Ascending aorta (tissue), 2 donors: ENCODE measurements around the gene ITPKC. TPM values are rescaled to one million over a fixed set of nuclear protein-coding genes. Genes with fewer than 3 reads are reported as not detected.
A peak's percentile ranks its signal among the peaks of the same experiment; 100 is the strongest.
"Not testable (repeated sequence)": the region's sequence is repeated elsewhere in the genome, so short reads cannot be mapped to it uniquely, and the experiment has no call there.

Experiments
- DNase-seq, 2 donors: peaks; one replicate each; pipeline ENCODE4 v3.0.0-alpha.2; 2019; ENCODE audit warnings: low spot score in 2 of 2
- H3K27ac ChIP-seq, 2 donors: fragments of 200-600 bp; sonication (generic); one replicate each; pipeline ENCODE4 v1.5.1; 2016 to 2017; ENCODE audit warnings: mild to moderate bottlenecking in 1 of 2
- H3K27me3 ChIP-seq: fragments of 200-600 bp; sonication (generic); one replicate; pipeline ENCODE4 v1.5.1; 2017
- H3K36me3 ChIP-seq, 2 donors: fragments of 200-600 bp; sonication (generic); one replicate each; pipeline ENCODE4 v1.5.1; 2016
- H3K4me1 ChIP-seq, 2 donors: fragments of 200-600 bp; sonication (generic); one replicate each; pipeline ENCODE4 v1.5.1; 2016 to 2017; ENCODE audit warnings: mild to moderate bottlenecking in 1 of 2
- H3K4me3 ChIP-seq, 2 donors: fragments of 200-600 bp; sonication (generic); one replicate each; pipeline ENCODE4 v1.5.1; 2016 to 2017; ENCODE audit warnings: mild to moderate bottlenecking in 1 of 2
- H3K9me3 ChIP-seq, 2 donors: fragments of 200-600 bp; sonication (generic); one replicate each; pipeline ENCODE4 v1.5.1; 2016
- intact Hi-C: fragments of 100-400 bp; cut with DNase I; formaldehyde crosslinking; loops from one replicate; pipeline ENCODE4 v1.15.1; 2023
- total RNA-seq: library from RNA; depleted of rRNA; stranded (reverse); fragments of >200 nt; gene quantifications from one replicate; pipeline ENCODE4 v1.1.0, GENCODE V29; 2016
- TF ChIP-seq, protein P1 (sequence below), 3 experiments: fragments of 200-600 bp in 2 of 3; fragments of 450-650 bp in 1 of 3; sonication (generic) in 2 of 3; IDR thresholded peaks; one replicate each; pipeline ENCODE4 v1.5.1; 2016 to 2019; ENCODE audit warnings: antibody characterized with exemption in 3 of 3, mild to moderate bottlenecking in 1 of 3, moderate library complexity in 1 of 3

Gene ITPKC
- total RNA-seq, 1 donor from 2014 or later, result 60.7 TPM

DNA sequence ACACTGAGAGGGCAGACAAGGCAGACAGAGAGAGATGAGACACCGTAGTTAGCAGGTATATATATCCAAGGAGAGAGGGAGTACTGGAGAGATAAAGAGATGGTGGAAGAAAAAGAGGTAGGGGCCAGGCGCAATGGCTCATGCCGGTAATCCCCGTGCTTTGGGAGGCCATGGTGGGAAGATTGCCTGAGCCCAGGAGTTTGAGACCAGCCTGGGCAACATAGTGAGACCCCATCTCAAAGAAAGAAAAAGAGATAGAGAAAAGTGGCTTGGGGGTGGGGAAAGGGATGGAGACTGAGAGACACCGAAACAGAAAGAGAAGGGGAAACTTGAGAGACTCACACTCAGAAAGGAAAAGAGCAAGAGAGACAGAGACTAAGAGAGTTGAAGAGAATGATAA is 63.7 kb downstream of the ITPKC start:
- TF ChIP-seq, protein P1, sequence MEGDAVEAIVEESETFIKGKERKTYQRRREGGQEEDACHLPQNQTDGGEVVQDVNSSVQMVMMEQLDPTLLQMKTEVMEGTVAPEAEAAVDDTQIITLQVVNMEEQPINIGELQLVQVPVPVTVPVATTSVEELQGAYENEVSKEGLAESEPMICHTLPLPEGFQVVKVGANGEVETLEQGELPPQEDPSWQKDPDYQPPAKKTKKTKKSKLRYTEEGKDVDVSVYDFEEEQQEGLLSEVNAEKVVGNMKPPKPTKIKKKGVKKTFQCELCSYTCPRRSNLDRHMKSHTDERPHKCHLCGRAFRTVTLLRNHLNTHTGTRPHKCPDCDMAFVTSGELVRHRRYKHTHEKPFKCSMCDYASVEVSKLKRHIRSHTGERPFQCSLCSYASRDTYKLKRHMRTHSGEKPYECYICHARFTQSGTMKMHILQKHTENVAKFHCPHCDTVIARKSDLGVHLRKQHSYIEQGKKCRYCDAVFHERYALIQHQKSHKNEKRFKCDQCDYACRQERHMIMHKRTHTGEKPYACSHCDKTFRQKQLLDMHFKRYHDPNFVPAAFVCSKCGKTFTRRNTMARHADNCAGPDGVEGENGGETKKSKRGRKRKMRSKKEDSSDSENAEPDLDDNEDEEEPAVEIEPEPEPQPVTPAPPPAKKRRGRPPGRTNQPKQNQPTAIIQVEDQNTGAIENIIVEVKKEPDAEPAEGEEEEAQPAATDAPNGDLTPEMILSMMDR (IDR thresholded peaks at IDR 0.05), result no peak
- Histone ChIP-seq H3K9me3 (no peaks in the 10 kb centered on the region), H3K4me3 (no peak overlapping the region), H3K4me1 (peaks cover 0 to 13% of the 10 kb centered on the region in 2 donors), H3K36me3 (peaks cover 13 to 17% of the 10 kb centered on the region in 2 donors), H3K27ac (no peak overlapping the region), H3K27me3 (no peaks in the 10 kb centered on the region)
- intact Hi-C loops, result no loop called here
- DNase-seq, result no peak

DNA sequence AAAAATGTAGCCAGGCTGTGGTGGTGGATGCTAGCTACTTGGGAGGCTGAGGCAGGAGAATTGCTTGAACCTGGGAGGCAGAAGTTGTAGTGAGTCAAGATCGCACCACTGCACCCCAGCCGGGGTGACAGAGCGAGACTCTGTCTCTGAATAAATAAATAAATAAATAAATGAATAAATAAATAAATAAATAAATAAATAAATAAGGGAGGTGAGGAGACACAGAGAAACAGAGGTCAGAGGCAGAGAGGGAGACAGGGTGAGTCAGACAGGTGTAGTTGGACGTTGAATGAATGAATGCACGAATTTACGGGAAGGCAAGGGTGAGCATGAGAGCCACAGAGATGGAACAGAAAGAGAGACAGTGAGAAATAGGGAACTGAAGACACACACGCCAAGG is 64.2 kb downstream of the ITPKC start:
- DNase-seq, result no peak
- Histone ChIP-seq H3K9me3 (no peaks in the 10 kb centered on the region), H3K27ac (no peak overlapping the region), H3K4me1 (peaks cover 0 to 13% of the 10 kb centered on the region in 2 donors), H3K36me3 (peaks cover 13 to 17% of the 10 kb centered on the region in 2 donors), H3K4me3 (no peak overlapping the region), H3K27me3 (no peaks in the 10 kb centered on the region)
- intact Hi-C loops, result no loop called here
- TF ChIP-seq, protein P1 (IDR thresholded peaks at IDR 0.05), result no peak

DNA sequence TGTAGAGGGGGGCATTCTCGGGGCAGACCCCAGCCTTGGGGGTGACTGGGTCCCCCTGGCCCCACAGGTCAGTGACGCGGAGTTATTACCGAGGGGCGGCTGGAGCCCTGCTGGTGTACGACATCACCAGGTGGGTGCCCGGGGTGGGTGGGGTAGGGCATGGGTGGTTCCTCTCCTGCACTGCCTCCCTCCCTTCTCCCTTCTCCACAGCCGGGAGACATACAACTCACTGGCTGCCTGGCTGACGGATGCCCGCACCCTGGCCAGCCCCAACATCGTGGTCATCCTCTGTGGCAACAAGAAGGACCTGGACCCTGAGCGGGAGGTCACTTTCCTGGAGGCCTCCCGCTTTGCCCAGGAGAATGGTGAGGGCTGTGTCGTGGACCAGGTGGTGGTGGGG is 66.8 kb downstream of the ITPKC start:
- Histone ChIP-seq H3K36me3 (peaks cover 21 to 31% of the 10 kb centered on the region in 2 donors), H3K4me3 (no peak overlapping the region), H3K4me1 (peaks cover 0 to 6% of the 10 kb centered on the region in 2 donors), H3K27me3 (no peaks in the 10 kb centered on the region), H3K9me3 (no peaks in the 10 kb centered on the region), H3K27ac (no peak overlapping the region)
- TF ChIP-seq, protein P1 (IDR thresholded peaks at IDR 0.05), result no peak
- intact Hi-C loops, result no loop called here
- no peak for DNase-seq

DNA sequence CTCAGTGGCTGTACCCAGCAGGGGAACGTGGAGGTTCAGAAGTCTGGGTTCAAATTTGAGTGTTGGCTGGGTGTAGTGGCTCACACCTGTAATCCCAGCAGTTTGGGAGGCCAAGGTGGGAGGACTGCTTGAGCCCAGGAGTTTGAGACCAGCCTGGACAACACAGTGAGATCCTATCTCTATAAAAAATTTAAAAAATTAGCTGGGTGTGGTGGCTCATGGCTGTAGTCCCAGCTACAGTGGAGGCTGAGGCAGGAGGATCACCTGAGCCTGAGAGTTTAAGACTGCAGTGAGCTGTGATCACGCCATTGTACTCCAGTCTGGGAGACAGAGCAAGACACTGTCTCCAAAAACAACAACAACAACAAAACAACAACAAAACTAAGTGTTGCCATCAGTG is 67.2 kb downstream of the ITPKC start:
- H3K9me3 ChIP-seq, H3K27ac ChIP-seq, H3K4me1 ChIP-seq, H3K4me3 ChIP-seq, DNase-seq, intact Hi-C loops, H3K27me3 ChIP-seq: not testable (repeated sequence)
- H3K36me3 ChIP-seq, result peaks cover 24 to 31% of the 10 kb centered on the region in 2 donors

DNA sequence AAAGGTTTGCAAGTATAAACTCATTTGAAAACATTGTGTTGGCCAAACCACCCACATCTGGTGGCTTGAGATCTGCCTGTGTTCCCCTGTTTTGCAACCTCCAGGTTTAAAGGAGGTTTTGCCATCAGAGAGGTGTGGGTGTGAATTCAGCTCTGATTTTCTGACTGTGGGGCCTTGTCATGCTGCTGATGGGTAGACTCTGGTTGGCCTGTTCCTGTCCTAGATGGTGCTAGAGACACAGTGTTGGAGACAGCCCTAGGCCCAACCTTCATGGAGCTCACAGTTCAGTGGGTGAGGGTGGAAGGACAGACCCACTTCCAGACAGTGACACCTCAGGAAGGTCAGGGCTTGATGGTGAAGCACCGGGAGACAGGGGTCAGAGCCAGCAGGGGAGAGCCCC is 68.6 kb downstream of the ITPKC start:
- Histone ChIP-seq H3K4me1 (peaks cover 0 to 6% of the 10 kb centered on the region in 2 donors), H3K9me3 (no peaks in the 10 kb centered on the region), H3K27ac (peak overlapping the region in 1 of 2 donors; percentile 16), H3K4me3 (no peak overlapping the region), H3K27me3 (no peaks in the 10 kb centered on the region), H3K36me3 (peaks cover 20 to 35% of the 10 kb centered on the region in 2 donors)
- TF ChIP-seq, protein P1 (IDR thresholded peaks at IDR 0.05), result no peak
- no peak for DNase-seq
- intact Hi-C loops, result no loop called here

DNA sequence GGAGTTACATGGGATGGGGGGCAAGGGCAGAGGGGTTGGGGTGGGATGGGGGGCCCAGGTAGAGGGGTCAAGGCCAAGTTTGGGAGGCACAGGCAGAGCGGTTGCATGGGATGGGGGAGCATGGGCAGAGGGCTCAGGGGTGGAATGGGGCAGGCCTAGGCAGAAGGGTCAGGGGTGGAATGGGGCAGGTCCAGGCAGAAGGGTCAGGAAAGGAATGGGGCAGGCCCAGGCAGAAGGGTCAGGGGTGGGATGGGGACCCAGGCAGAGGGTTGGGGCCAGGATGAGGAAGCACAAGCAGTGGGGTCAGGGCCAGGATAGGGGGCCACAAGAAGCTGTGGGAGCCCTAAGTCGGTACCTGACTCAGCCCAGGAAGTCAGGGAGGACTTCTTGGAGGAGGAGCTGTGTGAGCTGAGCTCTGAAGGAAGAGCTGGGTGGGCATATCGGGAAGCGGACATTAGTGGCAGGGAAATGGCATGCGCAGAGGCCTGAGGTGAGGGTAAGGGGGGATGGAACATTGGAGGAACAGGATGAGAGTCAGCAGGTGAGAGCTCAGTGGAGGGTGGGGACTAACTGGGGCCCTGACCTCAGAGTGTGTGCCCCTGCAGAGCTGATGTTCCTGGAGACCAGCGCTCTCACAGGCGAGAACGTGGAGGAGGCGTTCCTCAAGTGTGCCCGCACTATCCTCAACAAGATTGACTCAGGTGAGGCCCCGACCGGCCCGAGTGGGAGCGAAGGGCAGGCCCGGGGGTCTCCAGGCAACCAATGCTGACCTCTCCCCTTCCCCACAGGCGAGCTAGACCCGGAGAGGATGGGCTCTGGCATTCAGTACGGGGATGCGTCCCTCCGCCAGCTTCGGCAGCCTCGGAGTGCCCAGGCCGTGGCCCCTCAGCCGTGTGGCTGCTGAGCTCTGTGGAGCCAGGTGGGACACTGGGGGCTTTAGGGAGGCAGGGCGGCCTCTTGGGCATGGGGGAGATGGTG is 69.4 kb downstream of the ITPKC start:
- intact Hi-C loops, result no loop called here
- no peaks in the 10 kb centered on the region for H3K27me3 ChIP-seq
- H3K9me3 ChIP-seq, result no peaks in the 10 kb centered on the region
- H3K36me3 ChIP-seq, result peaks cover 20 to 35% of the 10 kb centered on the region in 2 donors
- H3K4me3 ChIP-seq, result no peak overlapping the region
- TF ChIP-seq, protein P1 (IDR thresholded peaks at IDR 0.05), result no peak
- H3K27ac ChIP-seq, result no peak overlapping the region
- DNase-seq, result no peak
- peaks cover 6 to 14% of the 10 kb centered on the region in 2 donors for H3K4me1 ChIP-seq
